ENCODE data around the gene STARD3. TPM values are rescaled to one million over a fixed set of nuclear protein-coding genes. Genes with fewer than 3 reads are reported as not detected.

STARD3 gene
- total RNA-seq, 4 donors from 2014 or later: 27.5 to 47.3 (median 38.6) TPM

- Histone ChIP-seq H3K4me1 (peaks cover 48 to 62% (median 55%) of the 10 kb centered on the region in 4 donors), H3K27ac (replicated peaks in 1 of 4) (no peak overlapping the region), H3K4me3 (no peak overlapping the region), H3K27me3 (peaks cover 0 to 55% (median 32%) of the 10 kb centered on the region in 4 donors), H3K36me3 (peaks cover 0 to 3% (median 0%) of the 10 kb centered on the region in 4 donors), H3K9me3 (no peaks in the 10 kb centered on the region)
- peak; percentile 35 to 44 (median 41) for TF ChIP-seq CTCF (IDR thresholded peaks at IDR 0.05)
- TF ChIP-seq EP300 (IDR thresholded peaks at IDR 0.05): no peak
- TF ChIP-seq POLR2A (IDR thresholded peaks at IDR 0.05; ENCODE audit: low read depth): no peak
- DNase-seq (ENCODE audit: extremely low spot score): no peak
- WGBS: 49% methylated on average over 19 of the region's 19 CpGs
- intact Hi-C loops (cut with DNase I): no loop called here
These were observed 34.9 kb downstream of the STARD3 start for GRCh38 chr17:39671651-39672521.

GRCh38 chr17:39672522-39673334 is 35.8 kb downstream of the STARD3 start:
- Histone ChIP-seq H3K27ac (replicated peaks in 1 of 4) (no peak overlapping the region), H3K9me3 (no peaks in the 10 kb centered on the region), H3K4me3 (no peak overlapping the region), H3K36me3 (peaks cover 0 to 5% (median 0%) of the 10 kb centered on the region in 4 donors), H3K4me1 (peaks cover 48 to 58% (median 54%) of the 10 kb centered on the region in 4 donors), H3K27me3 (peaks cover 0 to 46% (median 24%) of the 10 kb centered on the region in 4 donors)
- intact Hi-C loops (cut with DNase I): no loop called here
- DNase-seq (ENCODE audit: extremely low spot score): no peak
- 83% methylated on average over 10 of the region's 15 CpGs for WGBS
- TF ChIP-seq POLR2A (IDR thresholded peaks at IDR 0.05; ENCODE audit: low read depth): no peak

GRCh38 chr17:39673335-39674081 is 36.6 kb downstream of the STARD3 start:
- DNase-seq (ENCODE audit: extremely low spot score): no peak
- peaks cover 48 to 60% (median 54%) of the 10 kb centered on the region in 4 donors for H3K4me1 ChIP-seq
- intact Hi-C loops (cut with DNase I): no loop called here
- peaks cover 0 to 6% (median 0%) of the 10 kb centered on the region in 4 donors for H3K36me3 ChIP-seq
- H3K4me3 ChIP-seq: no peak overlapping the region
- TF ChIP-seq CTCF (IDR thresholded peaks at IDR 0.05) (no peak), POLR2AphosphoS5 (IDR thresholded peaks at IDR 0.05) (no peak), EP300 (IDR thresholded peaks at IDR 0.05) (no peak), POLR2A (IDR thresholded peaks at IDR 0.05; ENCODE audit: low read depth) (no peak)
- 81% methylated on average over 10 of the region's 13 CpGs for WGBS
- H3K9me3 ChIP-seq: no peaks in the 10 kb centered on the region
- H3K27ac ChIP-seq (replicated peaks in 1 of 4): no peak overlapping the region
- peaks cover 0 to 39% (median 16%) of the 10 kb centered on the region in 4 donors for H3K27me3 ChIP-seq

- no peak for TF ChIP-seq EP300 (IDR thresholded peaks at IDR 0.05)
- TF ChIP-seq POLR2A (IDR thresholded peaks at IDR 0.05; ENCODE audit: low read depth): no peak
- no peak for TF ChIP-seq POLR2AphosphoS5 (IDR thresholded peaks at IDR 0.05)
- TF ChIP-seq CTCF (IDR thresholded peaks at IDR 0.05): no peak
- H3K4me1 ChIP-seq: peaks cover 43 to 59% (median 50%) of the 10 kb centered on the region in 4 donors
- H3K27ac ChIP-seq (replicated peaks in 1 of 4): no peak overlapping the region
- no peaks in the 10 kb centered on the region for H3K9me3 ChIP-seq
- H3K4me3 ChIP-seq: no peak overlapping the region
- peaks cover 0 to 10% (median 0%) of the 10 kb centered on the region in 4 donors for H3K36me3 ChIP-seq
- WGBS: 87% methylated on average over 2 of the region's 5 CpGs
- no peak for DNase-seq (ENCODE audit: extremely low spot score)
- H3K27me3 ChIP-seq: peaks cover 0 to 32% (median 14%) of the 10 kb centered on the region in 4 donors
- intact Hi-C loops (cut with DNase I): no loop called here
These were observed 37.2 kb downstream of the STARD3 start for GRCh38 chr17:39674179-39674578.

All from esophagus muscularis mucosa (tissue), 4 donors.